ENCODE measurements around the gene POLD1. TPM values are rescaled to one million over a fixed set of nuclear protein-coding genes. Genes with fewer than 3 reads are reported as not detected.
"Not testable (repeated sequence)": the region's sequence is repeated elsewhere in the genome, so short reads cannot be mapped to it uniquely, and the experiment has no call there.

The POLD1 gene
- total RNA-seq, 1 donor from 2014 or later = 7.2 TPM

GRCh38 chr19:50435627-50436026, 51.5 kb downstream of the POLD1 start:
- no peak for DNase-seq (ENCODE audit: low spot score)

- no peak for DNase-seq (ENCODE audit: low spot score)
Observed at GRCh38 chr19:50437862-50438449, 53.8 kb downstream of the POLD1 start.

- not testable (repeated sequence) for DNase-seq (ENCODE audit: low spot score)
Observed at GRCh38 chr19:50439130-50439529, 55.0 kb downstream of the POLD1 start.

- no peak for DNase-seq (ENCODE audit: low spot score)
Observed at GRCh38 chr19:50444059-50444458, 59.9 kb downstream of the POLD1 start.

- no peak for DNase-seq (ENCODE audit: low spot score)
Observed at GRCh38 chr19:50447053-50447452, 62.9 kb downstream of the POLD1 start.

- DNase-seq (ENCODE audit: low spot score) = no peak
Observed at GRCh38 chr19:50447750-50448149, 63.6 kb downstream of the POLD1 start.

- DNase-seq (ENCODE audit: low spot score) = no peak
Observed at GRCh38 chr19:50449236-50449899, 65.2 kb downstream of the POLD1 start.

GRCh38 chr19:50450369-50451222, 66.4 kb downstream of the POLD1 start:
- DNase-seq (ENCODE audit: low spot score) = no peak

GRCh38 chr19:50451223-50451534, 67.0 kb downstream of the POLD1 start:
- no peak for DNase-seq (ENCODE audit: low spot score)

- DNase-seq (ENCODE audit: low spot score) = no peak
Observed at GRCh38 chr19:50453243-50453642, 69.1 kb downstream of the POLD1 start.

- no peak for DNase-seq (ENCODE audit: low spot score)
Observed at GRCh38 chr19:50455992-50456391, 71.8 kb downstream of the POLD1 start.

- DNase-seq (ENCODE audit: low spot score) = no peak
Observed at GRCh38 chr19:50457300-50457699, 73.2 kb downstream of the POLD1 start.

GRCh38 chr19:50458396-50459066, 74.4 kb downstream of the POLD1 start:
- DNase-seq (ENCODE audit: low spot score) = peak; percentile 55

GRCh38 chr19:50459067-50459456, 74.9 kb downstream of the POLD1 start:
- no peak for DNase-seq (ENCODE audit: low spot score)

GRCh38 chr19:50459638-50460037, 75.5 kb downstream of the POLD1 start:
- no peak for DNase-seq (ENCODE audit: low spot score)

- DNase-seq (ENCODE audit: low spot score) = peak; percentile 12
Observed at GRCh38 chr19:50460161-50460765, 76.1 kb downstream of the POLD1 start.

GRCh38 chr19:50461066-50461875, 77.1 kb downstream of the POLD1 start:
- peak; percentile 43 for DNase-seq (ENCODE audit: low spot score)

GRCh38 chr19:50462970-50463369, 78.8 kb downstream of the POLD1 start:
- no peak for DNase-seq (ENCODE audit: low spot score)

- no peak for DNase-seq (ENCODE audit: low spot score)
Observed at GRCh38 chr19:50464348-50464747, 80.2 kb downstream of the POLD1 start.

- no peak for DNase-seq (ENCODE audit: low spot score)
Observed at GRCh38 chr19:50465000-50465399, 80.9 kb downstream of the POLD1 start.

All from umbilical cord (tissue), 2 donors.